Superior temporal gyrus (tissue), 1 donor: ENCODE data around the gene TMEM229B.

Source experiments
- DNase-seq: peaks from one replicate; pipeline ENCODE4 v3.0.0-alpha.2; 2016; ENCODE audit errors: extremely low spot score

Gene TMEM229B

DNA sequence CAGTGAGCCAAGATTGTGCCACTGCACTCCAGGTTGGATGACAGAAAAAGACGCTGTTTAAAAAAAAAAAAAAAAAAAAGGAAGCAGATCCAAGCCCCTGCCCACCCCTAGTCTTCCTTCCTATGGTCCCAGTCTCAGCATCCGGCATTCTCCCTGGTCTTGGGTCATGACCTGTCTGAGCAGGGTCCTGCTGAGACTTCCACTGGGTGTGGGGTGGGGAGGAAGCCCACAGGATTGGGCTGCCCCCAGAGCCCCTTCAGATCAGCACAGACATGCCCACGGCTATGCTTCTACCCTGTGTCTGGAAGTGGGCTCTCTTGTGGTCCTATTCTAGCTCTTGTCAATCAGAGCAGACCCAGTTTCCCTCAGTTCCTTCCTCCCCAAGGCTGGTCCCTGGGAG is 64.0 kb downstream of the TMEM229B start:
- no peak for DNase-seq

DNA sequence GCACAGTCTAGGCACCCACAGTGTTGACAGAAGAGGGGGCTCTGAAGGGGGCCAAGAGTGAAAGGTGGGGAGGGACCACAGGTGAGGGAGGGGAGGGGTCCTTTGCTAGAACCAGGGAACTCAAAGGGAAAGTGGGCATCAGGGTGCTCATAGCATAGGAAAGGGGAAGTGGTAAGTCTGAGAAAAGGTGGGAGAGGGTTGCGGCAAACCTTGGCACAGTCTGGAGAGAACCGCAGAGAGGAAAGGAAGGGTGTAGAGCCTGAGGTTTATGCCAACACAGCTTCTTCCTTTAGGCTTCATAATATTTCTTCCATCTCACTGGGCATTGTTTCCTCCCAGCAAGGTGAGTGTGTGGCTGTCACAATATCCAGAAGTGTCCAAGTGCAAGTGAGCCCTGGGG is 65.1 kb downstream of the TMEM229B start:
- DNase-seq, result no peak

DNA sequence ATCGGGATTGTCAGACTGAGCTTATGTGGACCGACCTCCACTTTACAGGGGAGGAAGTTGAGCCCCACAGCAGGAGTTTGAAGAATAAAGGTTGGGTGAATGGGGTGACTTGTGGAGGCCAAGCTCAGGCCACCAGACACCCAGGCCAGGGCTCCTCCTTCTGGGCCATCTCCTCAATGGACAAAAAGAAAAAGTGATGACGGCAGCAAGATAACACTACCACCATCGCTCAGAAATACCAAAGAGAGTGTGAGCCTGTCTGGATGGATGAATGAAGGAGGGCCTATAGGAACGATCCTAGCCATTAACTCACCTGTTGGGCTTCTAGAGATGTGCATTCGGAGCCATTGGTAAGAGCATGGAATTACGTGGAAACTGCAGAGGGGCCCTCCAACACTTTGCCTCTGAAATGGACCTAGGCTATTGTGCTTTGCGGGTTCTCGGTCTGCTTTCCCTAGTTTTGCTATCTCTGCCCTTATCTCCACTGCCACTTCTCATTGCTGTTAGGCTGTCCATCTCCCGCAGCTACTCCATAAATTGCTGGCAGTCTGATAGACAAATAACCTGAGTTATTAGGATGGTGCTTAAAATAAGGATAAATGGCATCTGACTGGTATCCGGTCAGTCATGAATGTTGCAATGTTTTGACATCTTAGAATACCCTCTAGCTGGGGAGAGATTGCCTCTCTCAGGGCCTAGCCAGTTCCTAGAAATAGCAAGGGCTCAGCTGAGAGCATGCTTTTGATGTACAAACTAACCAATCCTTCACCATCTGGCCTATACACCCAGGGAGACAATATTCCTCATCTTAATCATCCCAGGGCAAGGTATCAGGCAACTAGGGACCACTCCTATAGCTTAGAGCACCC is 66.9 kb downstream of the TMEM229B start:
- DNase-seq, result no peak
